GM21515 (cell line): ENCODE measurements around the gene WAPL.
A peak's percentile ranks its signal among the peaks of the same experiment; 100 is the strongest.

Experiments
- ATAC-seq: cut with Tn5 transposase; IDR thresholded peaks from one replicate; pipeline ENCODE4 v1.9.1; 2021; ENCODE audit not compliant: unreplicated experiment

WAPL gene

GRCh38 chr10:86524225-86524962 is 2.8 kb upstream of the WAPL start:
- no peak for ATAC-seq

GRCh38 chr10:86523348-86523747 is 1.8 kb upstream of the WAPL start:
- no peak for ATAC-seq

GRCh38 chr10:86522510-86522855 is 891 bp upstream of the WAPL start:
- ATAC-seq, result no peak

- ATAC-seq, result peak; percentile 18
Observed at GRCh38 chr10:86520871-86521677, 518 bp downstream of the WAPL start.

- no peak for ATAC-seq
Observed at GRCh38 chr10:86518781-86519180, 2.8 kb downstream of the WAPL start.

GRCh38 chr10:86512137-86512536 is 9.5 kb downstream of the WAPL start:
- no peak for ATAC-seq

GRCh38 chr10:86511027-86511865 is 10.3 kb downstream of the WAPL start:
- no peak for ATAC-seq

- ATAC-seq, result no peak
Observed at GRCh38 chr10:86509145-86509544, 12.4 kb downstream of the WAPL start.

- ATAC-seq, result no peak
Observed at GRCh38 chr10:86508217-86508616, 13.4 kb downstream of the WAPL start.

GRCh38 chr10:86506499-86506898 is 15.1 kb downstream of the WAPL start:
- ATAC-seq, result no peak

GRCh38 chr10:86506062-86506461 is 15.5 kb downstream of the WAPL start:
- ATAC-seq, result no peak

GRCh38 chr10:86504510-86504909 is 17.1 kb downstream of the WAPL start:
- no peak for ATAC-seq

- no peak for ATAC-seq
Observed at GRCh38 chr10:86500846-86501245, 20.7 kb downstream of the WAPL start.

GRCh38 chr10:86498598-86498997 is 23.0 kb downstream of the WAPL start:
- ATAC-seq, result no peak

GRCh38 chr10:86497621-86498020 is 24.0 kb downstream of the WAPL start:
- no peak for ATAC-seq

GRCh38 chr10:86489960-86490612 is 31.5 kb downstream of the WAPL start:
- ATAC-seq, result no peak

GRCh38 chr10:86489071-86489810 is 32.4 kb downstream of the WAPL start:
- no peak for ATAC-seq

GRCh38 chr10:86486856-86487255 is 34.7 kb downstream of the WAPL start:
- no peak for ATAC-seq

GRCh38 chr10:86483664-86484063 is 37.9 kb downstream of the WAPL start:
- ATAC-seq, result no peak

- ATAC-seq, result no peak
Observed at GRCh38 chr10:86481761-86482160, 39.8 kb downstream of the WAPL start.
